Smooth muscle cell of the brain vasculature (primary cell): ENCODE measurements around the gene MDM2.
"Not testable (repeated sequence)": the region's sequence is repeated elsewhere in the genome, so short reads cannot be mapped to it uniquely, and the experiment has no call there.

ENCODE experiments used
- DNase-seq: peaks from one replicate; pipeline ENCODE4 v3.0.0-alpha.2; 2012; ENCODE audit warnings: low read depth, low spot score

Gene MDM2

GRCh38 chr12:68785823-68786222, 22.2 kb upstream of the MDM2 start:
- DNase-seq, result no peak

GRCh38 chr12:68786929-68787328, 21.0 kb upstream of the MDM2 start:
- DNase-seq, result no peak

DNA sequence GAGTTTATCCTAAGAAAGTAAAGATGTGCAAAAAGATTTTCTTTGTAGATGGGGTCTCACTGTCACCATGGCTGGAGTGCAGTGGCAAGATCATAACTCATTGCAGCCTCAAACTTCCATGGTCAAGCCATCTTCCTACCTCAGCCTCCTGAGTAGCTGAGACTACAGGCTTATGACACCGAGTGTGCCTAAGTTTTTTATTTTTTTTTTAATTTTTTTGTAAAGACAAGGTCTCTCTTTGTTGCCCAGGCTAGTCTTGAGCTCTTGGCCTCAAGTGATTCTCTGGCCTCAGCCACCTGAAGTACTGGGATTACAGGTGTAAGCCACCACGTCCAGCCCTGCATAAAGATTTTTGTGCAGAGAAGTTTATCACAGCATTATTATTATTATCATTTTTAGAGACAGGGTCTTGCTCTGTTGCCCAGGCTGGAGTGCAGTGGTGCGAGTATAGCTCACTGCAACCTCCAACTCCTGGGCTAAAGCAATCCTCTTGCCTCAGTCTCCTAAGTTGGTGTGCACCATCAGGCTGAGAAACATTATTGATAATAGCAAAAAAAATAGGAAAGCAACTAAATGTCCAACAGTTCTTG, 19.3 kb upstream of the MDM2 start:
- no peak for DNase-seq

DNA sequence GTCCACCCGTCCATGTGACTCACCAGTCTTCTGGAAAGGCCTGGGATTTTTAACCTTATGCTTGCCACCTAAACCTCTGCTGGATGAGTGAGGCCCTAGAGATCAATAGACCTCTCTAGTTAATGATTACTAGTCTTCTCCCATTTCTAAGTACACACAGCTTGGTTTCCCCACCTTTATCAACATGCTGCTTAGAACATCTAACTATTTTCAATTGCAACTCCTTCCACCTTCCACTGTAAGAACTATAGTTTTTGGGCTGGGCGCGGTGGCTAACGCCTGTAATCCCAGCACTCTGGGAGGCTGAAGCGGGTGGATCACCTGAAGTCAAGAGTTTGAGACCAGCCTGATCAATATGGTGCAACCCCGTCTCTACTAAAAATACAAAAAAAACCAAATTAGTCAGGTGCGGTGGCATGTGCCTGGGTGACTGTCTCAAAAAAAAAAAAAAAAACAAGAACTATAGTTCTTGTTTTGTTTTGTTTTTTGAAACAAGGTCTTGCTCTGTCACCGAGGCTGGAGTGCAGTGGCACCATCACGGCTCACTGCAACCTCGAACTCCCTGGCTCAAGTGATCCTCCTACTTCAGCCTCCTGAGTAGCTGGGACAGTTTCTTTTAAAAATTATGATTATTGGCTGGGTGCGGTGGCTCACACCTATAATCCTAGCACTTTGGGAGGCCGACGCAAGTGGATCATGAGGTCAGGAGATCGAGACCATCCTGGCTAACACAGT, 18.7 kb upstream of the MDM2 start:
- DNase-seq, result no peak

DNA sequence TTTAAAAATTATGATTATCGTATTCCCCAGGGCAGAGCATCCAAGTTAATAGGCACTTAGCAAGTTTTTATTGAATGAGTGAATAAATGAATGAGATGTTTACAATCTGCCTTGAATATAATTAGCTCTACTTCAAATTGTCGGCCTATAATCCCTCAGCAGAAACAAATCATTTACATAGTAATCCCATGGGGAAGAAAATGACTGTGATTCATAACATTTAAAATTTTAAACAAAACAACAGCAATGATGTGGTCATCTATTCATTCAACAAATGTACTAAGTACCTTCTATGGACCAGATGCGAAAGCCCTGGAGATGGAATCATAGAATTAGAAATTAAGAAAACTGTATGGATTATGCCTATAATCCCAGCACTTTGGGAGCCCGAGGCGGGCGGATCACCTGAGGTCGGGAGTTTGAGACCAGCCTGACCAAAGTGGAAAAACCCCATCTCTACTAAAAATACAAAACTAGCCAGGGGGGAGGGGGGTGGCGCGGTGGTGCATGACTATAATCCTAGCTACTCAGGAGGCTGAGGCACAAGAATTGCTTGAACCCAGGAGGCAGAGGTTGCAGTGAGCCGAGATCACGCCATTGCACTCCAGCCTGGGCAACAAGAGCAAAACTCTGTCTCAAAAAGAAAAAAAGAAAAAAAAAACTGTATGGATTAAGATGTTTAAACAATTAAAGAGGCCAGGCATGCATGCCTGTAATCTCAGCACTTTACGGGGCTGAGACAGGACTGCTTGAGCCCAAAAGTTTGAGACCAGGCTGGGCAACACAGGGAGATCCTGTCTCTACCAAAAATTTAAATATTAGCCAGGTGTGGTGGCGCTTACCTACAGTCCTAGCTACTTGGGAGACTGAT, 17.7 kb upstream of the MDM2 start:
- no peak for DNase-seq

GRCh38 chr12:68790952-68791234, 17.1 kb upstream of the MDM2 start:
- no peak for DNase-seq

DNA sequence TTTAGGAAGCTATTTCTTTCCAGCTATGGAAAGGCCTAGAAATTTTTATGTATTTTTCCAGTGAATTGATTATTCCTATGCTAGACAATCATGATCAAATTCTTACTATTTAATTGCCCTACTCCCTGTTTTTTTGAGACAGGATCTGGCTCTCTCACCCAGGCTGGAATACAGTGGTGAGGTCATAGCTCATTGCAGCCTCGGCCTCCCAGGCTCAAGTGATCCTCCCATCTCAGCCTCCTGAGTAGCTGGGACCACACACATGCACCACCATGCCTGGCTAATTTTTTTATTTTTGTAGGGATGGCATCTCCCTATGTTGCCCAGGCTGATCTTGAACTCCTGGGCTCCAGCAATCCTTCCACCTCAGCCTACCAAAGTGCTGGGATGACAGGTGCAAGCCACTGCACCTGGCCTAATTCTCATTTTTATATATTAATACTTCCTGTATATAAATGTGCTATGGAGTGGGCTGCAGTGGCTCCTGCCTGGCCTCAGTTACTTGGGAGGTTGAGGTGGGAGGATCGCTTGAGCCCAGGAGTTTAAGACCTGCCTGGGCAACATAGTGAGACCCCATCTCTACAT, 16.0 kb upstream of the MDM2 start:
- DNase-seq, result no peak

DNA sequence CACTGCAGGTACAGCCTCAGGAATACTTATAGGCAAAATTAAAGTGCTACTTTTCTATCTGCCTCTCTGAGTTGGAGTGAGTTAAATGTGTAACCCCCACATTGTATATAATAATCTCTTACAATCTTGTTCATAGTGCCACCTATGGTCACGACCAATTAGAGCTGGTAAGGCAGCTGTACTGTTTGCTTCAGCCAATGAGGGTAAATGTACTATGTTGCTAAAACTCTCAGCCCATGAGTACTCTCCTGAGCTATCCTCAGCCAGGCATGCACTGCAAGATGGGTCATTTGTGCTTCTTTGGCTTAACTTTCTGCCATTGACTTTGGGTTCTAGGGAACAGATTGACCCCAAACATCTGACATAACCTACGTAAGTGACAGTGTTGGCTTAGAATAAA, 15.0 kb upstream of the MDM2 start:
- no peak for DNase-seq

DNA sequence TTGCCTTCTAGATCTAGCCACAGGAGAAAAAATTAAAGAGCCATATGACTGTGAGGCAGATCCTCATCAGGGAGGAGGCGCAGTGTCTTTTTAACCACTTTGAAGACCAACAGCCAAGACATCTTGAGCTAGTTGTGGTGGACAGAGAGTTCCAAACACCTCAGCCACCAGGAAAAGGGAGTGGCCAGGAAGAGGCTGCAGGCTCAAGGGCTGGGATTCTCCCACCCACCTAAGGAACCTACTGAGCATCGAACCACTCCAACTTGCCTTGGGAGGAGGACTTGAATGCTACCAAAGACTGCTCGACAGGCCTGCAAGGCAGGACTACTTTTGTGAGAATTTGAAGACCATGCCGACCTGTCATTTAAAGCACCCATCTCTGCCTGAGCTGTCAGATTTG, 14.5 kb upstream of the MDM2 start:
- DNase-seq, result no peak

- DNase-seq, result no peak
Measured at GRCh38 chr12:68793975-68794652, 13.9 kb upstream of the MDM2 start.

GRCh38 chr12:68794653-68795251, 13.2 kb upstream of the MDM2 start:
- DNase-seq, result no peak

DNA sequence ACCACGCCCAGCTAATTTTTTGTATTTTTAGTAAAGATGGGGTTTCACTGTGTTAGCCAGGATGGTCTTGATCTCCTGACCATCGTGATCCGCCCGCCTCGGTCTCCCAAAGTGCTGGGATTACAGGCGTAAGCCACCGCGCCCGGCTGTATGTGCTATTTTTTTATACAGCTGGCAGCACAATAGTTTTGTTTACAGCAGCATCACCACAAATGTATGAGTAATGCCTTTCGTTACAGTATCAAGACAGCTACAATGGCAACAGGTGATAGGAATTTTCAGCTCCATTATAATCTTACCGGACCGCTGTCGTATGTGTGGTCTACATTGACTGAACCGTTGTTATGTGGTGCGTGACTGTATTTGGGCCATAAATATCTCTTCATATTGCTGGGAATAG, 11.6 kb upstream of the MDM2 start:
- DNase-seq, result no peak

GRCh38 chr12:68798882-68799234, 9.1 kb upstream of the MDM2 start:
- no peak for DNase-seq

GRCh38 chr12:68800294-68800693, 7.7 kb upstream of the MDM2 start:
- DNase-seq, result no peak

- DNase-seq, result not testable (repeated sequence)
Measured at GRCh38 chr12:68801124-68801523, 6.9 kb upstream of the MDM2 start.

- not testable (repeated sequence) for DNase-seq
Measured at GRCh38 chr12:68802372-68802745, 5.6 kb upstream of the MDM2 start.

DNA sequence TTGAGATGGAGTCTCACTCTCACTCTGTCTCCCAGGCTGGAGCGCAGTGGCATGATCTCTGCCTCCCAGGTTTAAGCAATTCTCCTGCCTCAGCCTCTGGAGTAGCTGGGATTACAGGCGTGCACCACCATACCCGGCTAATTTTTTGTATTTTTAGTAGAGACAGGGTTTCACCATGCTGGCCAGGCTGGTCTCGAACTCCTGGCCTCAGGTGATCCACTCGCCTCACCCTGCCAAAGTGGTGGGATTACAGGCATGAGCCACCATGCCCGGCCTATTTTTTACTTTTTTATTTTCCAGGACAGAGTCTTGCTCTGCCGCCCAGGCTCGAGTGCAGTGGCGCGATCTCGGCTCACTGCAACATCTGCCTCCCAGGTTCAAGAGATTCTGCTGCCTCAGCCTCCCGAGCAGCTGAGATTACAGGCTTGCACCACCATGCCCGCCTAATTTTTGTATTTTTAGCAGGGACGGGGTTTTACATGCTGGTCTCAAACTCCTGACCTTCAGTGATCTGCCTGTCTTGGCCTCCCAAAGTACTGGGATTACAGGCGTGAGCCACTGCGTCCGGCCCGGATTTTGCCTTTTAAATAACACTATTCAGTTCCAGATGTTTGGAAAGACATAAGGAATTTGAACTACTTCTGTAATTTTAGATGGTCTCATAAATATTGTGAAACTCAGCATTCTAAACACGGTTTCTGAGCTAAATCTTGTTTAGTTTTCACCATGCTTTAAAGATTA, 4.9 kb upstream of the MDM2 start:
- DNase-seq, result not testable (repeated sequence)

DNA sequence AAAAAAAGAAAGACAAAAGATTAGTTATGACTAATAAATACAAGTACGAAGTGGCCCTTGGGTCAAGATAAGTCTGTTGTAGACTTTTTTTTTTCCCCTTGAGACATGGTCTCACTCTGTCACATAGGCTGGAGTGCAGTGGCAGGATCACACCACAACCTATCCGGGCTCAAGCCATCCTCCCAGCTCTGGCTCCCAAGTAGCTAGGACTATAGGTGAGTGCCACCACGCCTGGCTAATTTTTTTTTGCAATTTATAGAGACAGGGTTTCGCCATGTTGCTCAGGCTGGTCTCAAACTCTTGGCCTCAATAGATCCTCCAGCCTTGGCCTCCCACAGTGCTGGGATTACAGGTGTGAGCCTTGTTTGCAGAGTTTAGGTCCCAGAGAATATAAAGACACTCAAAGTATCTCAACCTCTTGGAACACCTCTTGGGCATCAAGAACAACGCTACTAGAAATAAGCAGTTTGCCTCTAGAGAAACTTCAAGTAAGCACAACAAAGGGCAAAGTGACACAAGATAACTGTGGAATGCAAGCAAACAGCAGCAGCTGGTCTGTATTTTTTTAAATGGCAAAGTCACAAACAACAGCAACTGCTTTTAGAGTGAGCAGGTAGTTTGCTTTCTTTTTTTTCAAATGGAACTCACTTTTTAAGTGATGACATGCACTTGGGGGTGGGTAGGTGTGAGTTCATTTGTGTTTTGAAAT, 3.9 kb upstream of the MDM2 start:
- no peak for DNase-seq

GRCh38 chr12:68804657-68805591, 3.1 kb upstream of the MDM2 start:
- no peak for DNase-seq
